OCI-LY7 (cell line): ENCODE measurements around the gene CD74. TPM values are rescaled to one million over a fixed set of nuclear protein-coding genes. Genes with fewer than 3 reads are reported as not detected.
"Not testable (repeated sequence)": the region's sequence is repeated elsewhere in the genome, so short reads cannot be mapped to it uniquely, and the experiment has no call there.

ENCODE experiments used
- BruUV-seq: library from RNA; stranded (reverse); fragments of 400-500 nt; replicated peaks from 2 replicates; lab custom pipeline; 2021; lab: Mats Ljungman, UMichigan
- CTCF ChIA-PET: fragments of 300-600 bp; sonication (Branson Sonifier 250); formaldehyde crosslinking; loops from one replicate; lab custom pipeline; 2022; ENCODE audit warnings: antibody characterized with exemption; ENCODE audit not compliant: unreplicated experiment; lab: Charles Lee
- POLR2A ChIA-PET: fragments of 300-600 bp; sonication (Branson Sonifier 250); formaldehyde crosslinking; loops from one replicate; lab custom pipeline; 2022; ENCODE audit warnings: antibody characterized with exemption; lab: Charles Lee
- DNase-seq: peaks from one replicate; pipeline ENCODE4 v3.0.0-alpha.2; 2015; ENCODE audit warnings: low spot score
- H2AFZ ChIP-seq: fragments of 200-600 bp; sonication (generic), shearing (Covaris generic); 2 replicates; pipeline ENCODE4 v1.6.1; 2014; ENCODE audit warnings: mild to moderate bottlenecking, antibody characterized with exemption, low read length, moderate library complexity
- H3K27ac ChIP-seq: fragments of 200-600 bp; sonication (generic); 2 replicates; pipeline ENCODE4 v1.5.1; 2014; ENCODE audit warnings: mixed run types, low read depth, mild to moderate bottlenecking, moderate library complexity, low read length, inconsistent platforms; ENCODE audit not compliant: poor library complexity, severe bottlenecking
- H3K36me3 ChIP-seq: fragments of 200-600 bp; sonication (generic); 2 replicates; pipeline ENCODE4 v1.6.1; 2014; ENCODE audit warnings: mild to moderate bottlenecking, antibody characterized with exemption, low read length, moderate library complexity, mixed read lengths; ENCODE audit not compliant: insufficient read depth
- H3K4me1 ChIP-seq: fragments of 200-600 bp; sonication (generic); 2 replicates; pipeline ENCODE4 v1.5.1; 2014; ENCODE audit warnings: mild to moderate bottlenecking, low read length; ENCODE audit not compliant: insufficient read depth, poor library complexity, severe bottlenecking
- H3K4me2 ChIP-seq: fragments of 200-600 bp; sonication (generic); 2 replicates; pipeline ENCODE4 v1.6.1; 2014; ENCODE audit warnings: mild to moderate bottlenecking, low read length
- H3K4me3 ChIP-seq: fragments of 200-600 bp; sonication (generic); 2 replicates; pipeline ENCODE4 v1.5.1; 2014; ENCODE audit warnings: mild to moderate bottlenecking, low read depth, low read length; ENCODE audit not compliant: poor library complexity, severe bottlenecking
- H3K79me2 ChIP-seq: fragments of 200-600 bp; sonication (generic); 2 replicates; pipeline ENCODE4 v1.6.1; 2016; ENCODE audit warnings: low read depth, mild to moderate bottlenecking, low read length, moderate library complexity, mixed read lengths; ENCODE audit not compliant: insufficient read depth
- H3K9me2 ChIP-seq: fragments of 200-600 bp; sonication (generic); 2 replicates; pipeline ENCODE4 v1.6.1; 2016; ENCODE audit warnings: mild to moderate bottlenecking, low read length, mixed read lengths; ENCODE audit not compliant: insufficient read depth
- H3K9me3 ChIP-seq: fragments of 200-600 bp; sonication (generic); 2 replicates; pipeline ENCODE4 v1.6.1; 2014; ENCODE audit warnings: mild to moderate bottlenecking, mixed run types, low read length, mixed read lengths
- H4K20me1 ChIP-seq: fragments of 200-600 bp; sonication (generic); 2 replicates; pipeline ENCODE4 v1.6.1; 2014; ENCODE audit warnings: mild to moderate bottlenecking, antibody characterized with exemption, low read length, moderate library complexity, mixed read lengths; ENCODE audit not compliant: insufficient read depth
- EZH2phosphoT487 ChIP-seq: fragments of 200-600 bp; sonication (generic); IDR thresholded peaks from 2 replicates; pipeline ENCODE4 v1.6.1; 2018; ENCODE audit warnings: low read depth, borderline replicate concordance, mild to moderate bottlenecking, mixed run types, antibody characterized with exemption, low read length, moderate library complexity, mixed read lengths
- intact Hi-C: fragments of 100-400 bp; cut with micrococcal nuclease; formaldehyde crosslinking; loops from one replicate; pipeline ENCODE4 v1.10.0; 2022; ENCODE audit not compliant: unreplicated experiment
- total RNA-seq, 2 experiments: library from RNA; depleted of rRNA in 1 of 2; stranded (reverse); fragments of >200 nt in 1 of 2; shearing (Covaris generic) in 1 of 2; gene quantifications; 2 replicates each; pipeline ENCODE4 v1.2.3, GENCODE V29; 2014 to 2022
- TF ChIP-seq, protein P1 (sequence below): fragments of 200-600 bp; sonication (generic); conservative IDR thresholded peaks from 2 replicates; pipeline ENCODE4 v1.5.1; 2014; ENCODE audit warnings: mild to moderate bottlenecking, antibody characterized with exemption, low read length, moderate library complexity, mixed read lengths

CD74 gene
- total RNA-seq, 2 experiments from 2014 or later = 1,759 to 3,686 TPM

DNA sequence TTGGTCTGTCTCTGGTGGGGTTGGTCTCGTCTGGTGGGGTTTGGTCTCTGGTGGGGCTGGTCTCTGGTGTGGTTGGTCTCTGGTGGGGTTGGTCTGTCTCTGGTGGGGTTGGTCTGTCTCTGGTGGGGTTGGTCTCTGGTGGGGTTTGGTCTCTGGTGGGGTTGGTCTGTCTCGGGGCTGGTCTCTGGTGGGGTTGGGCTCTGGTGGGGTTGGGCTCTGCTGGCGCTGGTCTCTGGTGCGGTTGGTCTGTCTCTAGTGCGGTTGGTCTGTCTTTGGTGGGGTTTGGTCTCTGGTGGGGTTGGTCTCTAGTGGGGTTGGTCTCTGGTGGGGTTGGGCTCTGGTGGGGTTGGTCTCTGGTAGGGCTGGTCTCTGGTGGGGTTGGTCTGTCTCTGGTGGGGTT, 16.3 kb upstream of the CD74 start:
- no peak overlapping the region for H2AFZ ChIP-seq
- no peak overlapping the region for H3K27ac ChIP-seq

DNA sequence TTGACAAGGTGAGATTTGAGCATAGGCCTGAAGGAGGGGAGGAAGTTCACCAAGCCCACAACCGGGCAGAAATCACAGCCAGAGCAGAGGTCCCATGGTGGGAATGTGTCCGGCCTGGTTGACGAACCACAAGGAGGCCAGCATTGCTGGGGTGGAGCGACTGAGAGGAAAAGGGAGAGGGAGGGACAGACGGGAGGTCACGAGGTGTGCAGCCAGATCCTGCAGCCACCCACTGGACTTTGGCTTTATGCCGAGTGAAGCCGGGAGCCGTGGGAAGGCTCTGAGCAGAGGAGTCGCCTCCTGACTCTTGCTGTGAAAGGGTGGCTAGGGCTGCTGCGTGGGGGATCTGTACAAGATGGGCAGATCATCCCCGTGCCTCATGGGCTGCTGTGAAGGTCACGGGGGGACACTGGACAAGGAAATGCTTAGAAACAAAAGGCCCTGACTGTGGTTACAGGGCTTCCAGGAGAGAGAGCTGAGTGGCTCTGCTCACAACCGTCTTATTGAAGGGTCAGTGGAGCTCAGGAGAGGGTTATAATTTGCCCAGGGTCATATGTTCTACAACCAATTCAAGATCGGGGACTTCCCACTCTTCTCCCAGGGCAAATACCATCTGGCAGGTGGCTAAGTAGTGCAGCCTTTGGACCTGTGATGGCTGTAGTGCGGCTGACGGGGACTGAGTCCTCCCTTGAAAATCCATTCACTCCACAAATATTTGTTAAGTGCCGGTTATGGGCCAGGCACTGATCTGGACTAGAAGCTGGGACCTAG, 15.6 kb upstream of the CD74 start:
- H4K20me1 ChIP-seq = no peaks in the 10 kb centered on the region
- no peak overlapping the region for H2AFZ ChIP-seq
- intact Hi-C loops = no loop called here
- no peaks in the 10 kb centered on the region for H3K9me3 ChIP-seq
- H3K27ac ChIP-seq = no peak overlapping the region
- DNase-seq = no peak
- H3K4me2 ChIP-seq = no peak overlapping the region
- H3K79me2 ChIP-seq = no peaks in the 10 kb centered on the region
- TF ChIP-seq, protein P1, sequence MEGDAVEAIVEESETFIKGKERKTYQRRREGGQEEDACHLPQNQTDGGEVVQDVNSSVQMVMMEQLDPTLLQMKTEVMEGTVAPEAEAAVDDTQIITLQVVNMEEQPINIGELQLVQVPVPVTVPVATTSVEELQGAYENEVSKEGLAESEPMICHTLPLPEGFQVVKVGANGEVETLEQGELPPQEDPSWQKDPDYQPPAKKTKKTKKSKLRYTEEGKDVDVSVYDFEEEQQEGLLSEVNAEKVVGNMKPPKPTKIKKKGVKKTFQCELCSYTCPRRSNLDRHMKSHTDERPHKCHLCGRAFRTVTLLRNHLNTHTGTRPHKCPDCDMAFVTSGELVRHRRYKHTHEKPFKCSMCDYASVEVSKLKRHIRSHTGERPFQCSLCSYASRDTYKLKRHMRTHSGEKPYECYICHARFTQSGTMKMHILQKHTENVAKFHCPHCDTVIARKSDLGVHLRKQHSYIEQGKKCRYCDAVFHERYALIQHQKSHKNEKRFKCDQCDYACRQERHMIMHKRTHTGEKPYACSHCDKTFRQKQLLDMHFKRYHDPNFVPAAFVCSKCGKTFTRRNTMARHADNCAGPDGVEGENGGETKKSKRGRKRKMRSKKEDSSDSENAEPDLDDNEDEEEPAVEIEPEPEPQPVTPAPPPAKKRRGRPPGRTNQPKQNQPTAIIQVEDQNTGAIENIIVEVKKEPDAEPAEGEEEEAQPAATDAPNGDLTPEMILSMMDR = no peak
- no peak for TF ChIP-seq EZH2phosphoT487
- POLR2A ChIA-PET = interaction anchor here (0.6 to 3.3 kb wide), 2 partner anchors 9 to 16 kb away, joined by 4 to 24 read pairs; partner anchors contain the start of gene CD74
- H3K36me3 ChIP-seq = no peaks in the 10 kb centered on the region
- CTCF ChIA-PET = no interaction called here
- peaks cover 7% of the 10 kb centered on the region for H3K4me1 ChIP-seq
- no peak overlapping the region for H3K4me3 ChIP-seq
- no peaks in the 10 kb centered on the region for H3K9me2 ChIP-seq
- no TSS peak for BruUV-seq

More for the DNA sequence above, 16.3 kb upstream of the CD74 start:
- Histone ChIP-seq H3K4me2 (no peak overlapping the region), H4K20me1 (no peaks in the 10 kb centered on the region), H3K4me1 (peaks cover 7% of the 10 kb centered on the region), H3K36me3 (no peaks in the 10 kb centered on the region), H3K9me3 (no peaks in the 10 kb centered on the region), H3K9me2 (no peaks in the 10 kb centered on the region), H3K79me2 (no peaks in the 10 kb centered on the region), H3K4me3 (no peak overlapping the region)
- intact Hi-C loops = no loop called here
- CTCF ChIA-PET = no interaction called here
- DNase-seq = no peak
- no peak for TF ChIP-seq EZH2phosphoT487
- TF ChIP-seq, protein P1 = no peak
- POLR2A ChIA-PET = interaction anchor here (1.0 to 3.3 kb wide), 2 partner anchors 8 to 16 kb away, joined by 6 to 24 read pairs; partner anchors contain the start of gene CD74
- no TSS peak for BruUV-seq

DNA sequence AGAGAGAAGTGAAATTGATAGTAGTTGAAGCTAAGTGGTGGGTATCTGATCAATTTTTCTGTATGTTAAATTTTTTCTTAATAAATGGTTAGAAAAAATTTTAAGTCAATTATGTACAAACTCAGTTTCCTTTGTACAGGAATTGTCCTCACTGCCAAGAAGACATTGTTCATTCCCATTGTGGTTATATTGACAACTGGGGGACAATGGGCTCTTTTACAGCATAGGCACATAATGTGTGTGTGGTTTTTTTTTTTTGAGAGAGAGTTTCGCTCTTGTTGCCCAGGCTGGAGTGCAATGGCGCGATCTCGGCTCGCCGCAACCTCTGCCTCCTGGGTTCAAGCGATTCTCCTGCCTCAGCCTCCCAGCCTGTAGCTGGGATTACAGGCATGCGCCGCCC, 13.5 kb upstream of the CD74 start:
- BruUV-seq, H3K36me3 ChIP-seq, H3K27ac ChIP-seq, H3K4me2 ChIP-seq, H3K79me2 ChIP-seq, H2AFZ ChIP-seq, CTCF ChIA-PET, intact Hi-C loops, DNase-seq, H3K4me1 ChIP-seq, H3K9me3 ChIP-seq, H3K4me3 ChIP-seq, H4K20me1 ChIP-seq, H3K9me2 ChIP-seq: not testable (repeated sequence)
- POLR2A ChIA-PET = interaction anchor here (0.7 kb wide), 2 partner anchors 12 to 62 kb away, joined by 3 read pairs; no protein-coding TSS in a partner anchor
